Heart right ventricle (tissue), 16 donors: ENCODE data around the gene ADIRF. TPM values are rescaled to one million over a fixed set of nuclear protein-coding genes. Genes with fewer than 3 reads are reported as not detected.
"Not testable (repeated sequence)": the region's sequence is repeated elsewhere in the genome, so short reads cannot be mapped to it uniquely, and the experiment has no call there.

Source experiments
- ATAC-seq, 8 donors: fragments of 200-7000 bp; cut with Tn5 transposase; one replicate each; pipeline ENCODE4 v1.9.1; 2020; ENCODE audit warnings: mild to moderate bottlenecking in 8 of 8, moderate library complexity in 8 of 8, moderate number of reproducible peaks in 1 of 8
- DNase-seq, 2 donors: peaks; one replicate each; pipeline ENCODE4 v3.0.0-alpha.2; 2020
- H3K27ac ChIP-seq, 10 donors: fragments of 200-600 bp; sonication (generic) in 2 of 10; one replicate each; pipeline versions ENCODE4 v1.5.0 to v1.8.0; 2020 to 2022; ENCODE audit warnings: mild to moderate bottlenecking in 3 of 10
- H3K27me3 ChIP-seq, 7 donors: fragments of 200-600 bp; one replicate each; pipeline ENCODE4 v1.8.0; 2021 to 2022; ENCODE audit warnings: mild to moderate bottlenecking in 2 of 7
- H3K36me3 ChIP-seq, 9 donors: fragments of 200-600 bp; sonication (generic) in 1 of 9; one replicate each; pipeline versions ENCODE4 v1.5.0 to v1.8.0; 2020 to 2022; ENCODE audit warnings: mild to moderate bottlenecking in 2 of 9
- H3K4me1 ChIP-seq, 9 donors: fragments of 200-600 bp; sonication (generic) in 1 of 9; one replicate each; pipeline versions ENCODE4 v1.5.0 to v1.8.0; 2020 to 2022; ENCODE audit warnings: mild to moderate bottlenecking in 4 of 9
- H3K4me3 ChIP-seq, 10 donors: fragments of 200-600 bp; sonication (generic) in 2 of 10; one replicate each; pipeline versions ENCODE4 v1.5.0 to v1.8.0; 2020 to 2022; ENCODE audit warnings: mild to moderate bottlenecking in 7 of 10, moderate library complexity in 2 of 10
- H3K9me3 ChIP-seq, 11 donors: fragments of 200-600 bp in 10 of 11; sonication (generic) in 2 of 11; one replicate each; pipeline versions ENCODE4 v1.5.0 to v1.8.0; 2013 to 2022; ENCODE audit warnings: mild to moderate bottlenecking in 2 of 11, control low read depth in 1 of 11, moderate library complexity in 1 of 11
- WGBS, 2 donors: extraction: QIAGEN DNeasy Blood & Tissue Kit; methylation state at CpG; one replicate each; pipeline ENCODE4 v1.1.7; 2013; ENCODE audit warnings: inconsistent platforms in 1 of 2; 5-methylcytosine and 5-hydroxymethylcytosine counted together
- intact Hi-C, 10 donors: fragments of 100-400 bp; cut with DNase I; formaldehyde crosslinking; loops; one replicate each; pipeline versions ENCODE4 v1.11.1 to v1.14.2; 2022
- polyA plus RNA-seq, 2 donors: library from polyadenylated mRNA; stranded (reverse); fragments of 200-250 nt; gene quantifications; one replicate each; pipeline ENCODE4 v1.2.3, GENCODE V29; 2013
- total RNA-seq, 10 donors: library from RNA; stranded (reverse); fragmentation: NEBNext Ultra II Directional in 3 of 10; extraction: Animal tissue kit (Norgen Biotek cat#: 25700) in 3 of 10; gene quantifications; one replicate each; pipeline versions ENCODE4 v1.2.1 to v1.2.4, GENCODE V29; 2021 to 2023
- TF ChIP-seq, protein P1 (sequence below), 9 donors: fragments of 200-600 bp; sonication (generic) in 2 of 9; IDR thresholded peaks; one replicate each; pipeline versions ENCODE4 v1.5.0 to v1.8.0; 2021 to 2022; ENCODE audit warnings: antibody characterized with exemption in 9 of 9, mild to moderate bottlenecking in 5 of 9, moderate library complexity in 1 of 9
- donor health status: Arrhythmogenic right ventricular cardiomyopathy.
- donor health status: ischemic (EF 13 %, LVEDD 7.1; RV severe dilation, severe dysfunction).
- donor health status: healthy with polysubstance abuse.
- donor health status: DM: no; HTN: yes; CAD: no.
- donor health status: DM: no; HTN: no; CAD: no.
- donor health status: ischemic (EF 25% LVEDD 6.9; RV normal size, moderate dysfunction).
- donor health status: ischemic (EF 25% LVEDD 5.7; RV mildly dilated, moderate dysfunction).
- donor health status: healthy.
- donor health status: DM: yes; HTN: yes; CAD: no.
- donor health status: Ischemic cardiomyopathy.
- donor health status: ischemic (EF 35%, LVEDD 5.7; RV mildly dilated, moderate dysfunction).
- donor health status: nonischemic (EF 11% LVEDD 7.7; RV severe dilation, severe dysfunction).
- donor health status: DM: yes; HTN: yes; CAD: no.
- donor health status: PGD.
- donor health status: ischemic (EF 29% LVEDD 5.4; RV normal size, mild dysfunction).
- donor health status: nonischemic (EF 23%, LVEDD 6.1; RV moderate dilation, normal function).

The ADIRF gene
- total and polyA plus RNA-seq, 12 donors: 18.5 to 234 (median 42.2) TPM

- no peak for DNase-seq
- Histone ChIP-seq H3K27me3 (no peaks in the 10 kb centered on the region), H3K27ac (no peak overlapping the region), H3K36me3 (peaks cover 0 to 9% (median 0%) of the 10 kb centered on the region in 9 donors), H3K4me3 (no peak overlapping the region), H3K9me3 (no peaks in the 10 kb centered on the region), H3K4me1 (peaks cover 8 to 38% (median 17%) of the 10 kb centered on the region in 9 donors)
- intact Hi-C loops: loop anchor here in 1 of 10 donors (10.0 kb wide), 1 partner anchor 73 kb away; no protein-coding TSS in a partner anchor
- TF ChIP-seq, protein P1, sequence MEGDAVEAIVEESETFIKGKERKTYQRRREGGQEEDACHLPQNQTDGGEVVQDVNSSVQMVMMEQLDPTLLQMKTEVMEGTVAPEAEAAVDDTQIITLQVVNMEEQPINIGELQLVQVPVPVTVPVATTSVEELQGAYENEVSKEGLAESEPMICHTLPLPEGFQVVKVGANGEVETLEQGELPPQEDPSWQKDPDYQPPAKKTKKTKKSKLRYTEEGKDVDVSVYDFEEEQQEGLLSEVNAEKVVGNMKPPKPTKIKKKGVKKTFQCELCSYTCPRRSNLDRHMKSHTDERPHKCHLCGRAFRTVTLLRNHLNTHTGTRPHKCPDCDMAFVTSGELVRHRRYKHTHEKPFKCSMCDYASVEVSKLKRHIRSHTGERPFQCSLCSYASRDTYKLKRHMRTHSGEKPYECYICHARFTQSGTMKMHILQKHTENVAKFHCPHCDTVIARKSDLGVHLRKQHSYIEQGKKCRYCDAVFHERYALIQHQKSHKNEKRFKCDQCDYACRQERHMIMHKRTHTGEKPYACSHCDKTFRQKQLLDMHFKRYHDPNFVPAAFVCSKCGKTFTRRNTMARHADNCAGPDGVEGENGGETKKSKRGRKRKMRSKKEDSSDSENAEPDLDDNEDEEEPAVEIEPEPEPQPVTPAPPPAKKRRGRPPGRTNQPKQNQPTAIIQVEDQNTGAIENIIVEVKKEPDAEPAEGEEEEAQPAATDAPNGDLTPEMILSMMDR (IDR thresholded peaks at IDR 0.05): no peak
- no peak for ATAC-seq
- 89 to 91% methylated on average over 5 of the region's 5 CpGs for WGBS, 2 donors
These were observed 13.4 kb downstream of the ADIRF start for GRCh38 chr10:86981716-86982115.

GRCh38 chr10:86984498-86984897 lies 16.2 kb downstream of the ADIRF start:
- 92 to 95% methylated on average over 4 of the region's 4 CpGs for WGBS, 2 donors
- H3K27ac ChIP-seq, H3K27me3 ChIP-seq, H3K9me3 ChIP-seq, ATAC-seq, DNase-seq, H3K36me3 ChIP-seq, H3K4me3 ChIP-seq: not testable (repeated sequence)
- intact Hi-C loops: loop anchor here in 1 of 10 donors (10.0 kb wide), 1 partner anchor 70 kb away; no protein-coding TSS in a partner anchor
- H3K4me1 ChIP-seq: peaks cover 6 to 22% (median 15%) of the 10 kb centered on the region in 9 donors

DNA sequence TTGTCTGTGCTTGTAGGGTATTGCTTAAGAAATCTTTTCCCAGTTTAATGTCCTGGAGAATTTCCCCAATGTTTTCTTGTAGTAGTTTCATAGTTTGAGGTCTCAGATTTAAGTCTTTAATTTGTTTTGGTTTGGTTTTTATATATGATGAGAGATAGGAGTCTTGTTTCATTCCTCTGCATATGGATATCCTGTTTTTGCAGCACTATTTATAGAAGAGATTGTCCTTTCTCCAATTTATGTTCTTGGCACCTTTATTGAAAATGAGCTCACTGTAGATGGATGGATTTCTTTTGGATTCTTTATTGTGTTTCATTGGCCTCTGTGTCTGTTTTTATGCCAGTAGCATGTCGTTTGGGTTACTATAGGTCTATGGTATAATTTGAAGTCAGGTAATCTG lies 20.2 kb downstream of the ADIRF start:
- TF ChIP-seq, protein P1 (IDR thresholded peaks at IDR 0.05): no peak
- Histone ChIP-seq H3K27me3 (no peaks in the 10 kb centered on the region), H3K9me3 (no peaks in the 10 kb centered on the region), H3K4me1 (no peaks in the 10 kb centered on the region), H3K4me3 (no peak overlapping the region), H3K27ac (no peak overlapping the region), H3K36me3 (peaks cover 0 to 25% (median 0%) of the 10 kb centered on the region in 9 donors)
- WGBS, 2 donors: 47 to 56% methylated on average over 1 of the region's 1 CpG
- no peak for ATAC-seq
- no peak for DNase-seq
- intact Hi-C loops: loop anchor here in 1 of 10 donors (10.0 kb wide), 1 partner anchor 66 kb away; no protein-coding TSS in a partner anchor

DNA sequence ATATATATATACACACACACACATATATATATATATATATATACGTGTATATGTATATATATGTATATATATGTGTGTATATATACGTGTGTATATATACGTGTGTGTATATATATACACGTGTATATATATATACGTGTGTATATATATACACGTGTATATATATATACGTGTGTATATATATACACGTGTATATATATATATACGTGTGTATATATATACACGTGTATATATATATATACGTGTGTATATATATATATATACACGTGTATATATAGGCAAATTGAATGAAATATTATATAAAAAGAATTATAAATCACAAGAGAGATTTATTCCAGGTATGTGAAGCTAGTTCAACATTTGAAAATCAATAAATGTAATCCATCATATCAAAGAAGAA lies 23.1 kb downstream of the ADIRF start:
- DNase-seq, H3K27ac ChIP-seq, H3K27me3 ChIP-seq, H3K4me3 ChIP-seq, H3K4me1 ChIP-seq, H3K9me3 ChIP-seq, ATAC-seq, intact Hi-C loops: not testable (repeated sequence)
- H3K36me3 ChIP-seq: peaks cover 0 to 45% (median 0%) of the 10 kb centered on the region in 9 donors
- WGBS, 2 donors: 74 to 85% methylated on average over 12 of the region's 12 CpGs

- peaks cover 0 to 52% (median 0%) of the 10 kb centered on the region in 9 donors for H3K36me3 ChIP-seq
- intact Hi-C loops: no loop called here
- no peaks in the 10 kb centered on the region for H3K9me3 ChIP-seq
These were observed 24.2 kb downstream of the ADIRF start for GRCh38 chr10:86992456-86992855.

More at GRCh38 chr10:86992456-86992855, 24.2 kb downstream of the ADIRF start:
- no peaks in the 10 kb centered on the region for H3K27me3 ChIP-seq
- no peak overlapping the region for H3K4me3 ChIP-seq
- ATAC-seq (no peak), DNase-seq (no peak)
- no peaks in the 10 kb centered on the region for H3K4me1 ChIP-seq
- TF ChIP-seq, protein P1 (IDR thresholded peaks at IDR 0.05): no peak
- H3K27ac ChIP-seq: no peak overlapping the region
